GM18867 (cell line): Measurements from ENCODE around the gene ERAP2.
A peak's percentile ranks its signal among the peaks of the same experiment; 100 is the strongest.
"Not testable (repeated sequence)": the region's sequence is repeated elsewhere in the genome, so short reads cannot be mapped to it uniquely, and the experiment has no call there.

Experiments
- ATAC-seq: cut with Tn5 transposase; IDR thresholded peaks from one replicate; pipeline ENCODE4 v1.9.1; 2021; ENCODE audit warnings: mild to moderate bottlenecking, moderate library complexity; ENCODE audit not compliant: unreplicated experiment

ERAP2 gene

DNA sequence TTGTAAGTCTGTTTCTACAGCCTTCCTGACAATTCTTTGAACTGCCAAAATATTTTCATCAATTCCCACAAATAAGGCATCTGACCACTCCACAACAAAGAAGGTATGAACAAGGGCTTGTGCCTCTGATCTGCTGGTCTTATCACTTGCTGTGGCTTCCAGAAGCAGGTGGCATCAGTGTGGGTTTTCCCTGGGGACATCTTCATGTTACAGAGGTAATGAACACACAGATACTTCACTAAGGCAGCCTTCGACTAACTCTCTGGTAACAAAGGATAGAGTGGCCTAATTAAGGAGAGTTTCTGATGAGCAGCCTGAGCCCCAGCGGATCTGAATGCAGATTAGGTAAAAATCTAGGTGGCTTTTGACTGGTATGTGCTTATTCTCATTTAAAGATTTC lies 15.2 kb upstream of the ERAP2 start:
- ATAC-seq = no peak

DNA sequence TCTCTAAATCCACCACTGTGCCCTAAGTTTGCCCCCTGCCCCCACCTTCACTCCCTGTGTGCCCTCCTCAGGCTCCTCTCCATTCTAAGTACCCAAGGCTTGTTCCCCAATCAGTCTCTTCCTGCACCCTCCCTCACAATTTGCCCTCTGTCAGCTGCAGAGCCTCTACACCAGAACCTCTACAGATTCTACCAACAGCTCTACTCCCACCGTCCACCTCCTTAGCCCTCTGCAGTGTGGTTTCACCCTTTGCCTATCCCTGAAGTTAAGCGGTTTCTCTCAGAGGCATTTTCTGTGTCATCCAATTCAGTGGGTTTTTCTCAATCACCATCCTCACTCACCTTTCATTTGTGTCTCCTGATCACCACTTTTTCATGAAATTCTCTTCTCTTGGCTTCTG lies 13.2 kb upstream of the ERAP2 start:
- ATAC-seq = no peak

DNA sequence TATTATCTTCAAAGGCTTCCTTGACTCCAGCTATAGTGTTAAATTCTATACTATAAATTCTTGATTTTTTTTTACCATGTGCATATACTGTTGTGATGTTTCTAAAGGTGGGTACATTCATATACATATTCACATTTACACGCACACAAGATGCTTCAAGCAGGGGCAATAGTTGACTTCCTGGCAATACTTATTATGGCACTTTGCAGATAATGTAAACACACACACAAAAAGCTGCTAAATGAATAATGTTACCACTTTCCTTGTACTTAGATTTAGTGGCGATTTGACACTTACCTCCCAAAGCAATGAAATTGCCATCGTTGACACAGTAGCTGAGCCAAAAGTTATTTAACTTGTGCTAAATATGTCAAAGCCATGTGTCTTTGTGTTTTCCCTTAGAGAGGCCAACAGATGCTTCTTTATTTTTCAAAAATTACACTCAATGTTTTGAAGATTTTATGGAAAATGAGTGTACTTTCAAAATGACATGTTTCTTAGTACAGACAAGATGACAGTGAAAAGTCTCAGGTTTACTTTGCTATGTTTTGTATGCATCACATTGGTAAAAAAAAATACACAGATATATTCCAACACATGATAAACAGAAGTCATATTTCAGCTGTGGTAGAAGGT lies 12.2 kb upstream of the ERAP2 start:
- no peak for ATAC-seq

DNA sequence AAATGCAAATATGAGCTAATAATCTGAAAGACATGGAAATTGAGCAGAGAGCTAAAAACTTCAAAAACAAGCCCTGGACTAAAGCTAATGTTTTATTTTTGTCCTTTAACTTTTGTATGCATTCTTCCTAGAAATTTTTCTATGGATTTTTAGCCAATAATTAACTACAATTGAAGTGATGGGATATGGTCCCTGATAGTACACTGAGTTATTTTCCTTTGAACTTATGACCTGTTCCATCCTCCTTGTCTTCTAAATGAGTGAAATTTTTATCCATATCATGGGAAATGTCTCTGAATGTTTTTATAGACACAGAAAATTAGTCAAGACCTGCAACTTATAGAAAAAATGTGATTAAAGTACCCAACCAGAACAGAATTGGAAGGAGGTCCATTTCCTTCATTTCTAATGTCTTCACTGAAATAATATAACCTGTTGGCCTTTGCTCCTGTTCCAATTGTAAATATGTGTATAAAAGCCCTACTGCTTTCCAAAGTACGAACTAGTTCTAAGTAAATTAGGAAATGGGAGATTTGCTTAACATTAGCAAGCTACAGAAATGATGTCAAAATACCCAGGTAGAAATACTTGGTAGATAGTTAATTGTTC lies 11.3 kb upstream of the ERAP2 start:
- ATAC-seq = no peak

DNA sequence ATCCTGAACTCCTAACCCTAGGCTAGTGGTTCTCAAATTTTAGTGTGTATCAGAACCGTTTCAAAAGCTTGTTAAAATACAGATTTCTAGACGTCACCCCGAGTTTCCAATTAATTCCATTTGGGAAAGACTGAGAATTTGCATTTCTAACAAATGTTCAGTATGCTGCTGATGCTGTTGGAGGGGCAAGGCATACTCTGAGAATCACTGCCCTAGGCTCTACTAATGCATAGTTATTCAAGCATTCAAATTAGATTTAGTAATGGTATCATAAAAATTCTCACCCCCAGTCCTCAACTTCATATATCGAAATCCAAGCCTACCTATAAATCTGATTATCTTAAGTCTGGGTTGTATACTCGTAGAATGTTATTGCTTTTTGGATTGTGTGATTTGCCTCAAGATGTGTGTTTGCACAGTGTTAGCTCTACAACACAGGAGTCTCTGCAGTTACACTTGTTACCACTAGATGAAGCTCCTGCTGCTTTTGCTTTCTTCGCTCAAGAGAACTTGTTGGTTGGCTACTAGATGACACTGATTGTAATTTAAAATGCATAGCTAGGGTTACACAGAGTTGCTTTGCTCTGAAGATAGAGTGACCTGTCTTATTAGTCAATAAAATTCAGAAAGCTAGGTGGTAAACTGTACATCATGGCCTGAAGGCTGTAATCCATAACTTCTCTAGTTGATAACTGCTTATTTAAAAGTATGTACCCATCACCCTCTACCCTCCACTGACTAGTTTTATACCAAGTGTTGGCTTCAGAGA lies 7.5 kb upstream of the ERAP2 start:
- peak; percentile 76 for ATAC-seq

DNA sequence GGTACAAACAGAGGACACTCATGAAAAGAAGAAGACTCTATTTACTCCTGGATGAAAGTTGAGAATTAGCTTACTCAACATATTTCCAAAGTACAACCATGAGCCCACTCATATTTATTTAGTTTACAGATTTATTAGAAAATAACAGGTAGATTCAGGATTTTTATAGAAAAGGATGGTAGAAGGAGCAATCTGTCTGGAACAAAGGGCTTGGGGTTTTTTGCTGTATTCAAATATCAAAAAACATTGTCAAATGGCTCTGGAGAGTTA lies 7.0 kb upstream of the ERAP2 start:
- ATAC-seq = no peak

DNA sequence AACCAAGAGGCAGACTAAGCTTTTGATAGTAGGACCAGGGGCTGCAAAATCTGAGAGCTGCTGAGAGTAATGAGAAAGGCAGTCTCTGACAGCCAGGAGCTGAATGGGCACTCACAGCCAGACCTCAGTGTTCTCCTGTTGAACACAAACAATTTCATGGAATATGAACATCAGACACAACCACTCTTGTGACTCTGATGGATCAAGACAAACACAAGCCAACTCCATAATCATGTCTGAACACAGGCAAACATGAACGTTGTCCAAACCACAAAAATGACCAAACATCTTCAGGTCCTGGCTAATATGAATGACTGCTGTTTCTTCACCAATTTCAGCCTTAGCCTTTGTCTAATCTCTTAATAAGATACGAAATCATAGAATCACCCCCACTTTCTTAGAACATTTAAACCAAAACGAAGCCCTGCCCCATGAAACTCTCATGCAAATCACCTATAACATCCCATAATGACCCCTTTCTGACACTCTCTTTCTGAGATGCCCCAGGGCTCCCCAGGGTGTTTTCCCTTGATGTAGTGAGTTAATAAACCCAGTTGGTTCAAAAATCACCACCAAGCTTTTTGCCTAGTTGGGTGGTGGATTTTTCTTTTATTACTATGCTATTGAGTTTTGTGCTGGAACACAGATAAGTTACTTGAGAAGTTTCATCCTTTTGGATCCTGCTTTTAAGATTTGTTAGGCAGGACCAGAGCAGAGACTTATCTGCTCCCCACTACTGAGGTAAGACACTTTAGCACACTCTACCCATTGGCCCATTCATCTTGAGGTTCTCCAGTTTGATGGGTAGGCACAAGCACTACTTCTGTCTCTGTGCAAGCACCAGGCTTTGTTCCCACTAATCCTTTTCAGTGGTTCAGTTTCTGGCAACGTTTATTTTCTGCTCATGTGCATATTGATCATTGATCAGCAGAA lies 5.9 kb upstream of the ERAP2 start:
- ATAC-seq = peak; percentile 86

DNA sequence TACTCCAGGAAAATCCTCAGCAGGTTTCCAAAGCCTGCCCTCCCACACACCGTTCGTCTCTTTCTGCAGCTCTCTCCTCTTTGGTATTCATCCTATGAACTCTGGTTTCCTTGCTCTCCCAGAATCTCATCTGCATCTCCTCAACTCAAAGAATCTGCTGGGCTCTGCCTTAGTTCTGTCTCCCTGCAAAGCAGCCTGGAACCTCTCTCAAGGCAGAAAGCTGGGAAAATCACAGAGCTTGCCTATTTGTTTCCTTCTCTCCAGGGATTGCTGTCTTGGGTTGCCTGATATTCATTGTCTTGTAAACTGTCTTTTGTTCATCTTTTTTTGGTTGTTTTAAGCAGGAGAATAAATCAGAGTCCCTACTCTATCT lies 5.3 kb upstream of the ERAP2 start:
- ATAC-seq = no peak

DNA sequence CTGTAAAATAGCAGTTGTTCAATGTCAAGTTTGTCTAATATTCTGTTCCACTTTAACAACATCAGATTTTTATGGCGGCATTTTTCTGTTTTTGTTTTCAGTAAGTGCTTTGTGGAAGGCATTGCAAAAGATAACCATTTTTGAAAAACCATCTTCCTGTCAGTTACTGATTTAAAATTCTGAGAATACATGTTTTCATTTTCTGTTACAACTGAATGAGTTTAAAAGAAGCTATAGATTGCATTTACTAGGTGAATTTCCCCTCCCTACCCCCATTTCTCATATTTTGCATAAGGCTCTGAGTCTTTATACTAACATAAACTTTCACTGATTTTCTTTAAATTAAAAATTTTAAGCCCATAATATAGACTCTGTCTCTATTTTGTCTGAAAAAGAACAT lies 4.6 kb upstream of the ERAP2 start:
- no peak for ATAC-seq

DNA sequence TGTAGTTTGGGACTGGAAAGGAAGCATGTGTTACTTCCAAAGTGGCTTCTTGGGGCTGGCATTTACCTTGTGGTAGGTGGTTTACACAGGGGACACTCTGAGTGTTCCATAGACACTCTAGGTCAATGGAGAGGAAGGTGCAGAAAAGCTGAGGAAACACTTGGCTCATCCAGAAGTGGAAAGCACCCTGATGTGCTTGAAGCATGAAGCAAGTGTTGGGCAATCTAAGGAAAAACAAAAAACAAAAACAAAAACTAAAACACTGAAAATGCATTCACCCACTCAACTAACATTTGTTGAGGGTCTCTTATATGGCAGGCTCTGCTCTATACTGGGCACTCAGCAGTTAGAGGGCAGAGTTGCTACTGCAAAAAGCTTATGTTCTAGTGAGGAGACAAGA lies 2.9 kb upstream of the ERAP2 start:
- ATAC-seq = no peak

DNA sequence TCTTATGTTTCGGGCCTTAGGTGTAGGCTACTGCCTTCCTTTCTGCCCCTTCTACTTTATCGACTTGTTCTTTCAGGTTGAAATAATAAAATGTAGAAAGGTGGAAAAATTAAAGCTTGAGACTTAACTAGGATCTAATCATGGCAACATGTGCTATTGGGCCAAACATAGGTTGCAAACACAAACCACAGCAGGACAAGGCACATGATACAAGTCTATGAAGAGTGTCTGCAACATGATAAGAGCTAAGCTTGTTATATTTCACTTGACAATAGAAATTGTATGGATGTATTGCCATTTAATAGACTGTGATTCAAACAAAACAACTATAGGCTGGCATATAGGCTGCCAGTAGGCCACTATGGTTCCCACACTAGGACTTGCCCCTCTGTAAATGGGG lies 1.7 kb upstream of the ERAP2 start:
- no peak for ATAC-seq

DNA sequence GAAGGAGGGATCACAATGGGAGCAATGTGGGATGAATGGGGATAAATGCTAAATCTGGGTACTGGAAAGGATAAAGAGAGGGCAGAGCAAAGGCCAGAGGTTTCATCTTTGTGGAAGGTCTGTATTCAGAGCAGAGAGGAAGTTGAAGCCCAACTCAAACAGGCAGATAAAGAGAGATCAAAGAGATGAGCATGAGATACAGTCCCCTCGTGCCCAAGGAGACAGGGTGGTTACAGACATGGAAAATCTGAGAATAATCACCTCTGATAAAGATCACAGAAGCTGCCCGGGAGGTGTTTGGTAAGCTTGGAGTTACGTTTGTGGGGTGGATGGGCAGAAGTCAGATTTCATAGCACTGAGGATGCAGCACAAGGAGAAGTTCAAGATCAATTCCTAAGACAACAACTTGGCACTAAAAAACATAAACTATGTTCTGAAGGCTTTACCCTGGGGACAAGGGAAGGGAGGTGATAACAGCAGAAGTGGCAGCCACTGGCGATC lies 459 bp upstream of the ERAP2 start:
- ATAC-seq = no peak

DNA sequence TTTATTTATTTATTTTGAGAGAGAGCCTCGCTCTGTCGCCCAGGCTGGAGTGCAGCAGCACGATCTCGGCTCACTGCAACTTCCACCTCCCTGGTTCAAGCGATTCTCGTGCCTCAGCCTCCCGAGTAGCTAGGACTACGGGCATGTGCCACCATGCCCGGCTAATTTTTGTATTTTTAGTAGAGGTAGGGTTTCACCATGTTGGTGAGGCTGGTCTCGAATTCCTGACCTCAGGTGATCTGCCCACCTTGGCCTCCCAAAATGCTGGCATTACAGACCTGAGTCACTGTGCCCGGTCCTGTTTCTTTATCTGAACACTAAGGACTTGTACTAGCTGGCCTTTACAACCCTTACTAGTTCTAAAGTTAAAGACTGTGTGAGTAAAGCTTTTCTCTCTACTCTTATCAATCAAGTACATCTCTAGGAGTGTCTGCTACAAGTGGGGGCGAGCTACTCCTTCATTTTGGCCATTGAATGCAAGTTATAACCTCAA lies 723 bp downstream of the ERAP2 start:
- ATAC-seq = not testable (repeated sequence)

DNA sequence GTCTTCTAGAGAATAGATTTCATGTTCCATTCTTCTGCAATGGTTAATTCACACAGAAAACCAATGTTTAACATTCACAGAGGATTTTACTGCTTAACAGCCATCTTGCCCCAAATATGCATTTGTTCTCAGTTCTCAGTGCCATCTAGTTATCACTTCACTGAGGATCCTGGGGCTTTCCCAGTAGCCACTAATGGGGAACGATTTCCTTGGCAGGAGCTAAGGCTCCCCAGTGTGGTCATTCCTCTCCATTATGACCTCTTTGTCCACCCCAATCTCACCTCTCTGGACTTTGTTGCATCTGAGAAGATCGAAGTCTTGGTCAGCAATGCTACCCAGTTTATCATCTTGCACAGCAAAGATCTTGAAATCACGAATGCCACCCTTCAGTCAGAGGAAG lies 3.4 kb downstream of the ERAP2 start:
- no peak for ATAC-seq

DNA sequence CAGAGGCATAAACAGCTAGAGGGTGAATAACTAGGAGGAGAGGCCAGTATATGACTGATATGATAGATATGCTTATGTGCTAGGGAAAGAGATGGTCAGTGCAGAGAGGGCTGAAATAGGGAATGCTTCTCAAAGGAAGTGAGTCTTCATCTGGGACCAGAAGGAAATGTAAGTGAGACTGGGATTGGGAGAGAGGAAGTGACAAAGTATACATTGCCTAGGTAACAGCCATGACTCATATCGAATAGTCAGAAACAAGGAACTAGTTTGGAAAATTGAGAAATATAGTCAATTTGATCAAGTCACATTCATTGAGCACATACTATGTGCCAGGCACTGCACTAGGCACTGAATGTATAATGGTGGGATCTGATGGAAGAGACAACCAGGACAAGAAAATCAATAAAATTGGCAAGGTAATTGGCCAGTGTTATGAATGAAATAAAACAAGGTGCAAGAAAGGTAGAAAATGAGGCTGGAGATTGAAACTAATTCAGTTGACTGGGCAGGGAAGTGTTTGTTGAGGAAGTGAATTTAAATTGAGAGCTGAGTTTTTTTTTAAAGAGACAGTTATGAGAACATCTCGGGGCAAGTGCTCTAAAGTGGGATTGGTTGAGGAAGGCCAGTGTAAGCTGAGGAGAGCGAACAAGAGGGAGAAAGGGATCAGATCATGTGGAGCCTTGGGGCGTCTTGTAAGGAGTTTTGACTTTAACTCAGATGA lies 4.3 kb downstream of the ERAP2 start:
- no peak for ATAC-seq

DNA sequence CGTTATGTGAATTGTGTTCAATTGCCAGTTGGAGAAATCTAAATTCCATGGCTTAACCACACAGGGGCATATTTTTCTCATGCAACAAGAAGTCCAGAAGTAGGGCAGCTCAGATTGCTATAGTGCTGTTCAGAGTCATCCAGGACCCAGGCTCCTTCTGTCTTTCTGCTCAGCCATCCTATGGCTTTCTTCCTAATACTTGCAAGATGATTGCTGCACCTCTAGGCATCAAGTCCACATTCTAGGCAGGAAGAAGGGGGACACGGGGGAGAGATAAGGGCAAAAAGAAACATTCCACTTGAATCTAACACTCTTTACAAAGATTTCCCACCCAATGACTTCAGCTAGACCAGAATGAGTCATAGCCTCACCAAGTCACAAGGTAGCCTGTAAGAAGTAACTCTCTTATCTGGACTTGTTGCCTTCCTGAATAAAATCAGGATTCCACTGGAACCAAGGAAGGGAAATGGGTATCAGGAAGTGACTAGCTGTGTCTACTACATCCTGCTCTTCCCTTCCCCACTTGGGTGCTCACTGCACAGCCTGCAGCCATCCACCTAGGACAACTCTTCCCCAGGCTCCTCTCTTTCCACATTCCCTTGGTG lies 5.3 kb downstream of the ERAP2 start:
- no peak for ATAC-seq

DNA sequence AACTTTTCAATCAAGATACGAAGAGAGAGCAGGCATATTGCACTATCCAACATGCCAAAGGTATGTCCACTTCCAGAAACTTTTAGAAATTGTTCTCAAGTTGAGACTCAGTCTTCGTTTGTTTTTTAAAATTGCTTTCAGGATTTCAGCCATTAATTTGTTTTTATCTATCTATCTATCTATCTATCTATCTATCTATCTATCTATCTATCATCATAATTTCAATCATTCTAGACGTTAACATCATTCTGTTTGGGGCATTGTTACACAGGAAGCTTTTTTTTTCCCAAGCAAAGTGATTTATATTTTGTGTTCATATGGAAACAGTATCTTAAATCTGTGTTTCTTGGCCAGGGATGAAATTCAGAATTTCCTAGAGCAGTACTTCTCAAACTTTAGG lies 7.6 kb downstream of the ERAP2 start:
- no peak for ATAC-seq

DNA sequence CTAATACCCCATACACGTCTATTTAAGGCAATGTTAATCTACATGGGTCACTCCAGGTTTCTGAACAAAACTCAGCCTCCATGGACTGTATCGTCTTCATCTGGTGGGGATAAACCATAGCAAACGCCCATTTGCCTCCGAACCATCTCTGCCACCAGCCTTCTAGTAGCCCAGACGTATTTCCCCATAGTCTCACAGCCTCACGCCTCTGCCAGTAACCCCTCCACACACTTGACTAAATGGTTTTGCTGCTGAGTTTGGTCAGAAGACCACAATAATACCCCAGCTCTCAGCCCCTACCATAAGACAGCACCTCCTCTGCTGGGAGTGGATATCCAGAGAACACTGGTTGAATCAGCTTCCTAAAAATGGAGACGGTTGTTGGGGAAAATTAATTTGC lies 8.7 kb downstream of the ERAP2 start:
- ATAC-seq = no peak

DNA sequence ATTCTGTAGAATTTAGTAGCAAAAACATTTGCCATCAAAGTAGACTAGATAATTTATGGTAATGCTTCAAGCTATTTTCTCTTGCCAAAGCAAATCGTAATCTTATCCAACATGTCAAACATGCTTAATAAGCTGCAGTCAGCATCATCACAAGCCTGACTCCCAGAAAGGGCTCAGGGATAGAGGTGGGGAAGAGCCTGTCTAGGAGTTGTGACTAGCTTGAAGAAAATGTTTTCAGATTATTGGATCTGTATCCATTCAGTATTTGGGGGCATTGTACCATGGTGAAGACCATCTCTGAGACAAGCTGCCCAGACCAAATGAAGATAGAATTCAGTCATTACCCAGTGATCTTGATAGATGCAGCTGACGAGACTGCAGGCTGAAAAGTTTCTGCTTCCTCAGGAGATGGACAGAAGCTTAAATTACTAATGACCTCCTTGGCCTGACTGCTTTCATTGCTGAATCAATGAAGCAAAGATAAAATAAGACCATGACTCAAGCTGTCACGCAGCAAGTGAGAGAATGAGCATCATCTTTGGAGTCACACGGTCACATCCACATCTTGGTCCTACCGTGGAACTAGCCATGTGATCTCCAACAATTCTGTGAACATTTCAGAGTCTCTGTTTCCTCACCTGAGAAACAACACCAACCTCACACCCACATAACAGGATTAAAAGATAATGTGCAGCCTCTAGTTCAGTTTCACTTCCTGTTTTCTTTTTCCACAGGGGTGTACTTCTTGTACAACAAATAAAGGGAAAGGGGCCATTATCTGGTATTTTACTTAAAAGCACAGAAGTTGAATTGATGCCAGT lies 9.4 kb downstream of the ERAP2 start:
- ATAC-seq = peak; percentile 92
